Measurements from ENCODE around the gene UBE2L5. TPM values are rescaled to one million over a fixed set of nuclear protein-coding genes. Genes with fewer than 3 reads are reported as not detected.

Gene UBE2L5
- total and polyA plus RNA-seq, 2 donors (not counting 3 experiments of a cell fraction or from before 2014, with no cell fraction given) = not detected

DNA sequence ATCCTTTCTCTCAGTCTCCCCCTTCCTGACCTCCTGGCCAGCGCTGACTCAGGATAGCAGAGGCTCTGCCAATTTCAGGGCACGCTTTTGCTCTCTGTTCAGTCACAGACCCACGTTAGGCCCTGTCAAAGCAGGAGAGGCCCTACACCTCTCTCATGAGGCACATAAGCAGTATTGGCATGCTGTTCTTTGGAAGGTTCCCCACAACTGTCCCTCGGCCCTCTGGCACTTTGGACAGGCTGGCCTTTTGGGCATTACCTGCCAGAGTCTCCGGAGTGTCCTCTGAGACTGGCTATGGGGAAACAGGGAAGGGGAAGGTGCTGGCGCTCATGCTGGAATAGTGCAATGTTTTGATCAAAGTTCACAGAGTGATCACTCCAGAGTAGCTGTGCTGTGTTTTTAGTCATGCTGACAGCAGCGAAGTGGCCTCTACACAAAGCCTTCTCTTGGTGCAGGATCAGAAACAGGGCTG, 23.7 kb upstream of the UBE2L5 start:
- DNase-seq (ENCODE audit: low read depth, low spot score) (no peak), FAIRE-seq (no peak)
- no peak overlapping the region for H2AFZ ChIP-seq (ENCODE audit: low read depth, low read length)
- no peaks in the 10 kb centered on the region for H3K9me3 ChIP-seq (replicated peaks; ENCODE audit: control insufficient read depth, insufficient read depth, low read length)
- H3K79me2 ChIP-seq (ENCODE audit: control insufficient read depth, insufficient read depth, low read length) = no peaks in the 10 kb centered on the region
- dilution Hi-C loops (cut with MboI; ENCODE audit: extremely low pct_ligation_motif_present, low sequenced_read_pairs) = no loop called here
- POLR2A ChIA-PET = no interaction called here
- no peak overlapping the region for H3K4me2 ChIP-seq (ENCODE audit: insufficient read depth, low read length)
- no peaks in the 10 kb centered on the region for H3K36me3 ChIP-seq (ENCODE audit: control insufficient read depth in 2 of 2, extremely low read depth in 1 of 2, insufficient read depth in 2 of 2, low read length in 2 of 2)
- no peak overlapping the region for H3K4me3 ChIP-seq (replicated peaks in 1 of 3; ENCODE audit: insufficient read depth in 1 of 3, low read depth in 1 of 3, low read length in 3 of 3)
- BruUV-seq (replicated peaks) = no TSS peak
- intact Hi-C loops (cut with micrococcal nuclease) = no loop called here
- TF ChIP-seq EZH2 (IDR thresholded peaks at IDR 0.05; ENCODE audit: borderline replicate concordance, low read depth, low read length, severe bottlenecking) (no peak), POLR2A (IDR thresholded peaks at IDR 0.05; ENCODE audit: low read depth, low read length) (no peak)
- no peaks in the 10 kb centered on the region for H3K9me1 ChIP-seq (replicated peaks; ENCODE audit: control insufficient read depth, extremely low read depth, insufficient read depth, low read length)
- H3K4me1 ChIP-seq (ENCODE audit: control insufficient read depth, extremely low read depth, insufficient read depth, low read length) = peaks cover 14% of the 10 kb centered on the region
- no peaks in the 10 kb centered on the region for H4K20me1 ChIP-seq (replicated peaks; ENCODE audit: control insufficient read depth, extremely low read depth, insufficient read depth, low read length)
- CTCF ChIA-PET = interaction anchor here (1.3 kb wide), 1 partner anchor 25 kb away, joined by 3 read pairs; no protein-coding TSS in a partner anchor
- H3K9ac ChIP-seq (replicated peaks; ENCODE audit: extremely low read depth, insufficient read depth, low read length) = no peak overlapping the region
- no peak overlapping the region for H3K27ac ChIP-seq (ENCODE audit: insufficient read depth, low read depth, low read length)
- H3K27me3 ChIP-seq (ENCODE audit: control insufficient read depth in 2 of 2, insufficient read depth in 2 of 2, low read length in 2 of 2) = peaks cover 4% of the 10 kb centered on the region in 2 experiments

DNA sequence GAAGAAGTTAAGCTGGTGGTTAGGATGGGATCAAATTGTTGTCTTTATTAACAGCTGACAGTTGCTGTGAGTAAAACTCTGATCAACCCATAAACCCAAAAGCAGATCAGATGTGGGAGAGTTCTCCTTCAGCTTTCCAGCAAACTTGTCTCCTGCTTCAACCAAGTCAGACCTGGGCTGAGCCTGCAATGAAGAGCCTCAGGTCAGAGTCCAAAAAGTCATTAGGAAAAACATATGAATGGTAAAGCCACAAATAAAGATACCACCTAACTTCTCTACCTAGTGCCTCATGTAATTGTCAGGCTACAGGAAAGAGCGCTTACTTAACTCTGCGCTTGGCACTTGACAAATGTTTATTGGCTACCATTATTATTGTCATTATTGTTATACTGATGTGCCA, 21.9 kb upstream of the UBE2L5 start:
- no peaks in the 10 kb centered on the region for H3K36me3 ChIP-seq (ENCODE audit: control insufficient read depth in 2 of 2, extremely low read depth in 1 of 2, insufficient read depth in 2 of 2, low read length in 2 of 2)
- ChIA-PET POLR2A (no interaction called here), CTCF (interaction anchor here (0.5 kb wide), 1 partner anchor 287 kb away, joined by 3 read pairs; no protein-coding TSS in a partner anchor)
- BruUV-seq (replicated peaks) = no TSS peak
- H3K4me1 ChIP-seq (ENCODE audit: control insufficient read depth, extremely low read depth, insufficient read depth, low read length) = peaks cover 7% of the 10 kb centered on the region
- H3K9me1 ChIP-seq (replicated peaks; ENCODE audit: control insufficient read depth, extremely low read depth, insufficient read depth, low read length) = no peaks in the 10 kb centered on the region
- H3K4me2 ChIP-seq (ENCODE audit: insufficient read depth, low read length) = no peak overlapping the region
- H3K4me3 ChIP-seq (replicated peaks in 1 of 3; ENCODE audit: insufficient read depth in 1 of 3, low read depth in 1 of 3, low read length in 3 of 3) = no peak overlapping the region
- no peaks in the 10 kb centered on the region for H4K20me1 ChIP-seq (replicated peaks; ENCODE audit: control insufficient read depth, extremely low read depth, insufficient read depth, low read length)
- H3K9me3 ChIP-seq (replicated peaks; ENCODE audit: control insufficient read depth, insufficient read depth, low read length) = no peaks in the 10 kb centered on the region
- peaks cover 4 to 8% of the 10 kb centered on the region in 2 experiments for H3K27me3 ChIP-seq (ENCODE audit: control insufficient read depth in 2 of 2, insufficient read depth in 2 of 2, low read length in 2 of 2)
- no peaks in the 10 kb centered on the region for H3K79me2 ChIP-seq (ENCODE audit: control insufficient read depth, insufficient read depth, low read length)
- intact Hi-C loops (cut with micrococcal nuclease) (no loop called here), dilution Hi-C loops (cut with MboI; ENCODE audit: extremely low pct_ligation_motif_present, low sequenced_read_pairs) (no loop called here)
- no peak overlapping the region for H3K9ac ChIP-seq (replicated peaks; ENCODE audit: extremely low read depth, insufficient read depth, low read length)
- TF ChIP-seq, protein P1, sequence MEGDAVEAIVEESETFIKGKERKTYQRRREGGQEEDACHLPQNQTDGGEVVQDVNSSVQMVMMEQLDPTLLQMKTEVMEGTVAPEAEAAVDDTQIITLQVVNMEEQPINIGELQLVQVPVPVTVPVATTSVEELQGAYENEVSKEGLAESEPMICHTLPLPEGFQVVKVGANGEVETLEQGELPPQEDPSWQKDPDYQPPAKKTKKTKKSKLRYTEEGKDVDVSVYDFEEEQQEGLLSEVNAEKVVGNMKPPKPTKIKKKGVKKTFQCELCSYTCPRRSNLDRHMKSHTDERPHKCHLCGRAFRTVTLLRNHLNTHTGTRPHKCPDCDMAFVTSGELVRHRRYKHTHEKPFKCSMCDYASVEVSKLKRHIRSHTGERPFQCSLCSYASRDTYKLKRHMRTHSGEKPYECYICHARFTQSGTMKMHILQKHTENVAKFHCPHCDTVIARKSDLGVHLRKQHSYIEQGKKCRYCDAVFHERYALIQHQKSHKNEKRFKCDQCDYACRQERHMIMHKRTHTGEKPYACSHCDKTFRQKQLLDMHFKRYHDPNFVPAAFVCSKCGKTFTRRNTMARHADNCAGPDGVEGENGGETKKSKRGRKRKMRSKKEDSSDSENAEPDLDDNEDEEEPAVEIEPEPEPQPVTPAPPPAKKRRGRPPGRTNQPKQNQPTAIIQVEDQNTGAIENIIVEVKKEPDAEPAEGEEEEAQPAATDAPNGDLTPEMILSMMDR (IDR thresholded peaks at IDR 0.05; ENCODE audit: extremely low read depth in 1 of 2, insufficient read depth in 1 of 2, low read depth in 1 of 2, low read length in 2 of 2) = no peak
- no peak for TF ChIP-seq EZH2 (IDR thresholded peaks at IDR 0.05; ENCODE audit: borderline replicate concordance, low read depth, low read length, severe bottlenecking)
- no peak for TF ChIP-seq POLR2AphosphoS5 (IDR thresholded peaks at IDR 0.05; ENCODE audit: insufficient read depth, low read depth, low read length)
- TF ChIP-seq MYC (IDR thresholded peaks at IDR 0.05; ENCODE audit: low read depth, low read length) = no peak
- no peak for TF ChIP-seq POLR2A (IDR thresholded peaks at IDR 0.05; ENCODE audit: low read depth, low read length)
- TF ChIP-seq FOS (IDR thresholded peaks at IDR 0.05; ENCODE audit: borderline replicate concordance, insufficient read depth, low read length) = no peak
- TF ChIP-seq, protein P2, sequence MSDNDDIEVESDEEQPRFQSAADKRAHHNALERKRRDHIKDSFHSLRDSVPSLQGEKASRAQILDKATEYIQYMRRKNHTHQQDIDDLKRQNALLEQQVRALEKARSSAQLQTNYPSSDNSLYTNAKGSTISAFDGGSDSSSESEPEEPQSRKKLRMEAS (IDR thresholded peaks at IDR 0.05; ENCODE audit: insufficient read depth, insufficient read length) = no peak
- no peak for TF ChIP-seq JUN (IDR thresholded peaks at IDR 0.05; ENCODE audit: borderline replicate concordance, insufficient read depth, insufficient read length, low read depth)
- TF ChIP-seq GATA2 (IDR thresholded peaks at IDR 0.05; ENCODE audit: insufficient read depth, insufficient read length, low read depth, low read length) = no peak
- H2AFZ ChIP-seq (ENCODE audit: low read depth, low read length) = no peak overlapping the region
- FAIRE-seq (no peak), DNase-seq (ENCODE audit: low read depth, low spot score) (no peak)
- H3K27ac ChIP-seq (ENCODE audit: insufficient read depth, low read depth, low read length) = no peak overlapping the region

All from endothelial cell of umbilical vein (primary cell).